ENCODE measurements around the gene DNAH10. TPM values are rescaled to one million over a fixed set of nuclear protein-coding genes. Genes with fewer than 3 reads are reported as not detected.
A peak's percentile ranks its signal among the peaks of the same experiment; 100 is the strongest.
"Not testable (repeated sequence)": the region's sequence is repeated elsewhere in the genome, so short reads cannot be mapped to it uniquely, and the experiment has no call there.

DNAH10 gene
- total RNA-seq, 1 experiment from 2014 or later, result 0.74 TPM

- in situ Hi-C loops (cut with HindIII; ENCODE audit: low pct_unique_long_range_greater_than_20kb, low sequenced_read_pairs), result no loop called here
Measured at GRCh38 chr12:123910761-123911193, 148.7 kb downstream of the DNAH10 start.

GRCh38 chr12:123911672-123912409 is 149.7 kb downstream of the DNAH10 start:
- in situ Hi-C loops (cut with HindIII; ENCODE audit: low pct_unique_long_range_greater_than_20kb, low sequenced_read_pairs); DNase-seq (ENCODE audit: low read depth): not testable (repeated sequence)

More at GRCh38 chr12:123910761-123911193, 148.7 kb downstream of the DNAH10 start:
- peak; percentile 14 for DNase-seq (ENCODE audit: low read depth)

- in situ Hi-C loops (cut with HindIII; ENCODE audit: low pct_unique_long_range_greater_than_20kb, low sequenced_read_pairs), result no loop called here
- DNase-seq (ENCODE audit: low read depth), result peak; percentile 12
Measured at GRCh38 chr12:123912415-123913380, 150.6 kb downstream of the DNAH10 start.

GRCh38 chr12:123914726-123915333 is 152.7 kb downstream of the DNAH10 start:
- in situ Hi-C loops (cut with HindIII; ENCODE audit: low pct_unique_long_range_greater_than_20kb, low sequenced_read_pairs), result no loop called here
- no peak for DNase-seq (ENCODE audit: low read depth)

- in situ Hi-C loops (cut with HindIII; ENCODE audit: low pct_unique_long_range_greater_than_20kb, low sequenced_read_pairs), result no loop called here
- DNase-seq (ENCODE audit: low read depth), result no peak
Measured at GRCh38 chr12:123916729-123917128, 154.6 kb downstream of the DNAH10 start.

- in situ Hi-C loops (cut with HindIII; ENCODE audit: low pct_unique_long_range_greater_than_20kb, low sequenced_read_pairs), result no loop called here
- no peak for DNase-seq (ENCODE audit: low read depth)
Measured at GRCh38 chr12:123917337-123917850, 155.3 kb downstream of the DNAH10 start.

- in situ Hi-C loops (cut with HindIII; ENCODE audit: low pct_unique_long_range_greater_than_20kb, low sequenced_read_pairs), result no loop called here
- no peak for DNase-seq (ENCODE audit: low read depth)
Measured at GRCh38 chr12:123919980-123920360, 157.9 kb downstream of the DNAH10 start.

- in situ Hi-C loops (cut with HindIII; ENCODE audit: low pct_unique_long_range_greater_than_20kb, low sequenced_read_pairs), result no loop called here
Measured at GRCh38 chr12:123923038-123923437, 160.9 kb downstream of the DNAH10 start.

GRCh38 chr12:123923927-123924326 is 161.8 kb downstream of the DNAH10 start:
- in situ Hi-C loops (cut with HindIII; ENCODE audit: low pct_unique_long_range_greater_than_20kb, low sequenced_read_pairs), result no loop called here
- DNase-seq (ENCODE audit: low read depth), result no peak

More at GRCh38 chr12:123923038-123923437, 160.9 kb downstream of the DNAH10 start:
- no peak for DNase-seq (ENCODE audit: low read depth)

- DNase-seq (ENCODE audit: low read depth), result no peak
- in situ Hi-C loops (cut with HindIII; ENCODE audit: low pct_unique_long_range_greater_than_20kb, low sequenced_read_pairs), result no loop called here
Measured at GRCh38 chr12:123924539-123924938, 162.4 kb downstream of the DNAH10 start.

GRCh38 chr12:123928274-123928865 is 166.3 kb downstream of the DNAH10 start:
- no peak for DNase-seq (ENCODE audit: low read depth)
- in situ Hi-C loops (cut with HindIII; ENCODE audit: low pct_unique_long_range_greater_than_20kb, low sequenced_read_pairs), result no loop called here

- in situ Hi-C loops (cut with HindIII; ENCODE audit: low pct_unique_long_range_greater_than_20kb, low sequenced_read_pairs), result no loop called here
- no peak for DNase-seq (ENCODE audit: low read depth)
Measured at GRCh38 chr12:123928897-123929296, 166.8 kb downstream of the DNAH10 start.

- in situ Hi-C loops (cut with HindIII; ENCODE audit: low pct_unique_long_range_greater_than_20kb, low sequenced_read_pairs), result no loop called here
- DNase-seq (ENCODE audit: low read depth), result no peak
Measured at GRCh38 chr12:123929946-123930583, 168.0 kb downstream of the DNAH10 start.

- no peak for DNase-seq (ENCODE audit: low read depth)
- in situ Hi-C loops (cut with HindIII; ENCODE audit: low pct_unique_long_range_greater_than_20kb, low sequenced_read_pairs), result no loop called here
Measured at GRCh38 chr12:123931686-123932321, 169.7 kb downstream of the DNAH10 start.

GRCh38 chr12:123933214-123933613 is 171.1 kb downstream of the DNAH10 start:
- in situ Hi-C loops (cut with HindIII; ENCODE audit: low pct_unique_long_range_greater_than_20kb, low sequenced_read_pairs), result no loop called here
- no peak for DNase-seq (ENCODE audit: low read depth)

- no peak for DNase-seq (ENCODE audit: low read depth)
- in situ Hi-C loops (cut with HindIII; ENCODE audit: low pct_unique_long_range_greater_than_20kb, low sequenced_read_pairs), result no loop called here
Measured at GRCh38 chr12:123934016-123934620, 172.0 kb downstream of the DNAH10 start.

GRCh38 chr12:123934829-123935228 is 172.7 kb downstream of the DNAH10 start:
- in situ Hi-C loops (cut with HindIII; ENCODE audit: low pct_unique_long_range_greater_than_20kb, low sequenced_read_pairs), result no loop called here
- DNase-seq (ENCODE audit: low read depth), result no peak
